Testis (tissue), 3 donors: ENCODE measurements around the gene RHBDD1. TPM values are rescaled to one million over a fixed set of nuclear protein-coding genes. Genes with fewer than 3 reads are reported as not detected.

Experiments
- DNase-seq: peaks from one replicate; pipeline ENCODE4 v3.0.0-alpha.2; 2019
- H3K27ac ChIP-seq, 2 donors: fragments of 200-600 bp; sonication (generic); one replicate each; pipeline ENCODE4 v1.5.1; 2019
- H3K27me3 ChIP-seq: fragments of 200-600 bp; sonication (generic); one replicate; pipeline ENCODE4 v1.5.1; 2019
- H3K36me3 ChIP-seq: fragments of 200-600 bp; sonication (generic); one replicate; pipeline ENCODE4 v1.5.1; 2017; ENCODE audit warnings: low read depth; ENCODE audit errors: missing control alignments
- H3K4me1 ChIP-seq: fragments of 200-600 bp; sonication (generic); one replicate; pipeline ENCODE4 v1.5.1; 2019
- H3K4me3 ChIP-seq, 2 donors: fragments of 200-600 bp; sonication (generic); one replicate each; pipeline ENCODE4 v1.5.1; 2017 to 2019
- H3K9me3 ChIP-seq: fragments of 200-600 bp; sonication (generic); one replicate; pipeline ENCODE4 v1.5.1; 2017
- POLR2A ChIP-seq: fragments of 450-650 bp; IDR thresholded peaks from one replicate; pipeline ENCODE4 v1.6.1; 2017; ENCODE audit warnings: antibody characterized with exemption, mild to moderate bottlenecking, moderate library complexity
- WGBS, 2 donors: methylation state at CpG; one replicate each; pipeline ENCODE4 v1.1.5; 2018; 5-methylcytosine and 5-hydroxymethylcytosine counted together
- intact Hi-C: fragments of 100-400 bp; cut with DNase I; formaldehyde crosslinking; loops from one replicate; pipeline ENCODE4 v1.15.1; 2023; ENCODE audit warnings: low total_unique reads
- polyA plus RNA-seq: library from polyadenylated mRNA; stranded (reverse); fragments of 350-450 nt; fragmentation: Illumina TruSeq; extraction: RNeasy Lipid Tissue Mini Kit (QIAGEN cat#74804); gene quantifications from one replicate; pipeline ENCODE4 v1.2.3, GENCODE V29; 2014; ENCODE audit warnings: low read depth, low replicate concordance; ENCODE audit not compliant: insufficient read depth
- total RNA-seq, 2 donors: library from RNA; depleted of rRNA; stranded (reverse); fragments of >200 nt; gene quantifications; one replicate each; pipeline ENCODE4 v1.2.3, GENCODE V29; 2016
- TF ChIP-seq, protein P1 (sequence below), 3 experiments: fragments of 450-650 bp in 2 of 3; fragments of 200-600 bp in 1 of 3; sonication (generic) in 1 of 3; IDR thresholded peaks; one replicate each; pipeline ENCODE4 v1.5.1; 2016 to 2019; ENCODE audit warnings: antibody characterized with exemption in 3 of 3, mild to moderate bottlenecking in 2 of 3, moderate library complexity in 1 of 3

Gene RHBDD1
- total and polyA plus RNA-seq, 3 donors from 2014 or later: 38.0 to 49.8 (median 43.4) TPM

DNA sequence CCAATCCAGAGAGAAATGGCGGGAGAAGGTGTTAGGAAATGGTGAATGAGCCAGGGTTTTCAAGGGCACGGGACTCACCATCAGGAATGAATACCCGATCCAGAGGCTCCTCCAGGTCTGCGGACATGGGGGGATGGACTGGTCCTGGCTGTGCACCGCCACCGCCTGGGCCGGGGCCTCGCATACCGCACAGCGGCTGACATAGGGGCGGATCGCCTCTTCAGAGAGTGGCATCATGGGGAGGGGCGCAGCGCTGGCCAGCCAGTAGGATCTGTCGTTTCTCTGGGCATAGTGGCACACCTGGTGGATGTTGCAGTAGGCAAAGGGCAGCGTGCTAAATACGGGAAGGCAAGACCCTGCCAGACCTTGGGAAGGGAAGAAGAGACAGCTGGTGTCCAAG lies 172.1 kb downstream of the RHBDD1 start:
- no peak for DNase-seq
- TF ChIP-seq, protein P1, sequence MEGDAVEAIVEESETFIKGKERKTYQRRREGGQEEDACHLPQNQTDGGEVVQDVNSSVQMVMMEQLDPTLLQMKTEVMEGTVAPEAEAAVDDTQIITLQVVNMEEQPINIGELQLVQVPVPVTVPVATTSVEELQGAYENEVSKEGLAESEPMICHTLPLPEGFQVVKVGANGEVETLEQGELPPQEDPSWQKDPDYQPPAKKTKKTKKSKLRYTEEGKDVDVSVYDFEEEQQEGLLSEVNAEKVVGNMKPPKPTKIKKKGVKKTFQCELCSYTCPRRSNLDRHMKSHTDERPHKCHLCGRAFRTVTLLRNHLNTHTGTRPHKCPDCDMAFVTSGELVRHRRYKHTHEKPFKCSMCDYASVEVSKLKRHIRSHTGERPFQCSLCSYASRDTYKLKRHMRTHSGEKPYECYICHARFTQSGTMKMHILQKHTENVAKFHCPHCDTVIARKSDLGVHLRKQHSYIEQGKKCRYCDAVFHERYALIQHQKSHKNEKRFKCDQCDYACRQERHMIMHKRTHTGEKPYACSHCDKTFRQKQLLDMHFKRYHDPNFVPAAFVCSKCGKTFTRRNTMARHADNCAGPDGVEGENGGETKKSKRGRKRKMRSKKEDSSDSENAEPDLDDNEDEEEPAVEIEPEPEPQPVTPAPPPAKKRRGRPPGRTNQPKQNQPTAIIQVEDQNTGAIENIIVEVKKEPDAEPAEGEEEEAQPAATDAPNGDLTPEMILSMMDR (IDR thresholded peaks at IDR 0.05): no peak
- TF ChIP-seq POLR2A: no peak
- Histone ChIP-seq H3K27me3 (no peaks in the 10 kb centered on the region), H3K4me1 (no peaks in the 10 kb centered on the region), H3K27ac (no peak overlapping the region), H3K4me3 (no peak overlapping the region), H3K36me3 (no peaks in the 10 kb centered on the region), H3K9me3 (no peaks in the 10 kb centered on the region)
- intact Hi-C loops: no loop called here
- WGBS, 2 donors: 90 to 91% methylated on average over 8 to 17 of the region's 17 CpGs

DNA sequence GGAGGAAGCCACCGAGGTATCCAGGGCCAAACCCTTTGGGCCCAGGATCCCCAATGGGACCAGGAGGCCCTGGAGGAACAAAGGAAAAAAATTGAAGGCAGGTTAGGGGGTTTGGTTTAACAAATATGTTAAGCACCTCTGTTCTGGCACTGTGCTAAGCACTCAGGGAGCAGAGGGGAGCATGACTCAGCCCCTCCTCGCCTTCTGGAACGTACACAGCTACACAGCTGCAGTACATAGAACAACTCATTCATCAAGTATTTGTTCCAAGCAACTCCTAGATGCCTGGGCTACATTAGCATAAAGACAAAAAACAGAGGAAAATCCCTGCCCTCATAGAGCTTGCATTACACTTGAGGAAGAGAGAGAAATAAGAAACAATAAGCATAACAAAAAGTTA lies 174.6 kb downstream of the RHBDD1 start:
- no peak overlapping the region for H3K27ac ChIP-seq
- TF ChIP-seq, protein P1 (IDR thresholded peaks at IDR 0.05): no peak
- TF ChIP-seq POLR2A: no peak
- no peaks in the 10 kb centered on the region for H3K4me1 ChIP-seq
- no peak overlapping the region for H3K4me3 ChIP-seq
- 60 to 79% methylated on average over 3 of the region's 3 CpGs for WGBS, 2 donors
- DNase-seq: no peak
- no peaks in the 10 kb centered on the region for H3K9me3 ChIP-seq
- no peaks in the 10 kb centered on the region for H3K27me3 ChIP-seq
- H3K36me3 ChIP-seq: no peaks in the 10 kb centered on the region
- intact Hi-C loops: no loop called here

DNA sequence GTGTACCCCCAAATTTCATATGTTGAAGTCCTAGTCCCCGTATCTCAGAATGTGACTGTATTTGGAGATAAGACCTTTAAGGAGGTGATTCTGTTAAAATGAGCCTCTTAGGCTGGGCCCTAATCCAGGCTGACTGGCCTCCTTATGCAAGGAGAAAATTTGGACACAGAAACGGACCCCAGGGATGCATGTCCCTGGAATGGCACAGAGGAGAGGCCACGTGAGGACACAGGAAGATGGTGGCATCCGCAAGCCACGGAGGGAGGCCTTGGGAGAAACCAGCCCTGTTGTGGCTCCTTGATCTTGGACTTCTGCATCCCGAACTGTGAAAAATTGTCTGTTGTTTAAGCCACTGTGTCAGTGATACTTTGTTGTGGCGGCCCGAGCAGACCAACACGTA lies 177.5 kb downstream of the RHBDD1 start:
- H3K4me1 ChIP-seq: no peaks in the 10 kb centered on the region
- no peaks in the 10 kb centered on the region for H3K36me3 ChIP-seq
- H3K27me3 ChIP-seq: no peaks in the 10 kb centered on the region
- intact Hi-C loops: no loop called here
- H3K4me3 ChIP-seq: no peak overlapping the region
- DNase-seq: no peak
- H3K27ac ChIP-seq: no peak overlapping the region
- no peaks in the 10 kb centered on the region for H3K9me3 ChIP-seq
- TF ChIP-seq, protein P1 (IDR thresholded peaks at IDR 0.05): no peak
- no peak for TF ChIP-seq POLR2A
- WGBS, 2 donors: 87 to 94% methylated on average over 9 of the region's 9 CpGs

DNA sequence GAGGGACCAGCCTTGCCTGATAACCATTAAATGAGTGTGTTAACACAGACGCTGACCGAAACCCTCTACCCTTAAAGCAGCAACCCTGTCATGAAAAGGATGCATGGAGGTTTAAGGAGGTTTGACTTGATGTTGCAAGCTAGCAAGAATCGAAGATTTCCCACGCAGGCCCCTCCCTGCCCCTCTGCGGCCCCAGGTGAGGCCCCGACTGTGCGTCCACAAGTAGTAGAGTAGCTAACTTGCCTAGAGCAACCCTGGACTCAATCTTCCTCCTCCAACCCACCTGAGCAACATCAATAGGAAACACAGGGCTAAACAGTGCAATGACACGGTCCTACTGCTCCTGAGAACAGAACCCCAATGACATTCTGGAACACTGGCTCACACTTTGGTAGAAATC lies 178.0 kb downstream of the RHBDD1 start:
- TF ChIP-seq, protein P1 (IDR thresholded peaks at IDR 0.05): no peak
- no peak for TF ChIP-seq POLR2A
- no peaks in the 10 kb centered on the region for H3K27me3 ChIP-seq
- no peaks in the 10 kb centered on the region for H3K36me3 ChIP-seq
- no peaks in the 10 kb centered on the region for H3K4me1 ChIP-seq
- no peak for DNase-seq
- no peaks in the 10 kb centered on the region for H3K9me3 ChIP-seq
- H3K4me3 ChIP-seq: no peak overlapping the region
- 89 to 91% methylated on average over 8 of the region's 8 CpGs for WGBS, 2 donors
- H3K27ac ChIP-seq: no peak overlapping the region
- intact Hi-C loops: no loop called here

DNA sequence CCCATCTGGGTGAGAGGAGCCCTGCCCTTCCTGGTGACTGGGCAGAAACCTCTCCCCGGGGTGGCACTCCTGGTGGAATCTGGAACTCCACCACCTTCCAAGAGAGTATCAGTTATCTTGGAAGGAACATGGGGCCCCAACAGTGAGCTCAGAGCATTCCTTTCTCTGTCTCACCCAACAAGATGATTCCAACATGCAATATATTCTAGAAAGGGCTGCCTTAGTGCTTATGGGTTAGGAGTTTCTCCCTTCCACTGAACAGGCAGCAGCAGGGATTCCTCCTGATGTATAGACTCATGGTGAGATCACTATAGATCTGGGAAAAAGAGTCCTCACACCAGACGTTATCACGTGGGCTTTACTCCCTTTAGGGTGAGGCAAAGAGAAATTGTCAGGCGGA lies 181.0 kb downstream of the RHBDD1 start:
- Histone ChIP-seq H3K27me3 (no peaks in the 10 kb centered on the region), H3K9me3 (no peaks in the 10 kb centered on the region), H3K4me3 (no peak overlapping the region), H3K4me1 (no peaks in the 10 kb centered on the region), H3K27ac (no peak overlapping the region), H3K36me3 (no peaks in the 10 kb centered on the region)
- DNase-seq: no peak
- intact Hi-C loops: no loop called here
- WGBS, 2 donors: 65 to 86% methylated on average over 4 of the region's 4 CpGs
- TF ChIP-seq, protein P1 (IDR thresholded peaks at IDR 0.05): no peak
- TF ChIP-seq POLR2A: no peak
